MM.1S (cell line): Measurements from ENCODE around the gene HPCAL1.

ENCODE experiments used
- CTCF ChIP-seq: fragments of 300-600 bp; sonication (generic); IDR thresholded peaks from 2 replicates; pipeline ENCODE4 v1.5.1; 2016; ENCODE audit warnings: antibody characterized with exemption, low read length, mixed read lengths
- EZH2phosphoT487 ChIP-seq: fragments of 300-600 bp; sonication (generic); IDR thresholded peaks from 2 replicates; pipeline ENCODE4 v1.6.1; 2018; ENCODE audit warnings: antibody characterized with exemption, low read length

GRCh38 chr2:10271509-10271908 is 31.2 kb upstream of the HPCAL1 start:
- TF ChIP-seq CTCF (no peak), EZH2phosphoT487 (no peak)
